IPS-20b (cell line): ENCODE results near the gene DDX25.

ENCODE experiments used
- H3K27ac ChIP-seq: one replicate; pipeline ENCODE4 v1.5.1; 2013; ENCODE audit warnings: low read length
- H3K27me3 ChIP-seq: 2 replicates; pipeline ENCODE4 v1.6.1; 2013; ENCODE audit warnings: mild to moderate bottlenecking, low read length, inconsistent platforms; ENCODE audit not compliant: insufficient read depth
- H3K36me3 ChIP-seq: 2 replicates; pipeline ENCODE4 v1.6.1; 2013; ENCODE audit warnings: low read depth, mild to moderate bottlenecking, inconsistent platforms, low read length, moderate library complexity; ENCODE audit not compliant: insufficient read depth
- H3K4me1 ChIP-seq: 2 replicates; pipeline ENCODE4 v1.6.1; 2013; ENCODE audit warnings: mild to moderate bottlenecking, control low read depth, inconsistent platforms, low read length, moderate library complexity; ENCODE audit not compliant: insufficient read depth
- H3K4me3 ChIP-seq: 2 replicates; pipeline ENCODE4 v1.5.1; 2013; ENCODE audit warnings: mild to moderate bottlenecking, low read length, inconsistent platforms
- H3K9ac ChIP-seq: 2 replicates; pipeline ENCODE4 v1.6.1; 2013; ENCODE audit warnings: low read depth, mild to moderate bottlenecking, inconsistent platforms, low read length, moderate library complexity
- H3K9me3 ChIP-seq: 2 replicates; pipeline ENCODE4 v1.6.1; 2013; ENCODE audit warnings: mild to moderate bottlenecking, low read depth, low read length, inconsistent platforms; ENCODE audit not compliant: insufficient read depth

DDX25 gene

DNA sequence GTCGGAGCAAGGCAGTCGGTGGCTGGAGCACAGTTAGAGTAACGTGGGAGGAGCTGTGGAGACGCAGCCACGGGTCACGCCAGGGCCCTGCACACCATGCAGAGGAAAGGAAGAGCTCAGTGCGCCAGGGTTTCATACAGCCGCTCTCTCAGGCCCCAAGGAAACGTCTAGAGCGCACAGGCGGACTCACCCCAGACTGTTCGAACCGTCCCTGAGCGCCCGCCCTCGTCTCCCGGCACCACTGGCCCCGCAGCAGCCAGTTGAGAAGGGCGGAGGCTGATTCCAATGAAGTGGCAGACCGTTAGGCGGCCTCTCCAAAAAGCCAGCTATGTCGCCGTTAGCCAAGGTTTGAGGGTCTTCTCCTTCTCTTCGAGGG is 17.3 kb upstream of the DDX25 start:
- Histone ChIP-seq H3K4me3 (peak overlapping the region; percentile 74; the same call in 1 of the 2 replicates), H3K9me3 (peaks cover 11% of the 10 kb centered on the region), H3K9ac (no peak overlapping the region)

DNA sequence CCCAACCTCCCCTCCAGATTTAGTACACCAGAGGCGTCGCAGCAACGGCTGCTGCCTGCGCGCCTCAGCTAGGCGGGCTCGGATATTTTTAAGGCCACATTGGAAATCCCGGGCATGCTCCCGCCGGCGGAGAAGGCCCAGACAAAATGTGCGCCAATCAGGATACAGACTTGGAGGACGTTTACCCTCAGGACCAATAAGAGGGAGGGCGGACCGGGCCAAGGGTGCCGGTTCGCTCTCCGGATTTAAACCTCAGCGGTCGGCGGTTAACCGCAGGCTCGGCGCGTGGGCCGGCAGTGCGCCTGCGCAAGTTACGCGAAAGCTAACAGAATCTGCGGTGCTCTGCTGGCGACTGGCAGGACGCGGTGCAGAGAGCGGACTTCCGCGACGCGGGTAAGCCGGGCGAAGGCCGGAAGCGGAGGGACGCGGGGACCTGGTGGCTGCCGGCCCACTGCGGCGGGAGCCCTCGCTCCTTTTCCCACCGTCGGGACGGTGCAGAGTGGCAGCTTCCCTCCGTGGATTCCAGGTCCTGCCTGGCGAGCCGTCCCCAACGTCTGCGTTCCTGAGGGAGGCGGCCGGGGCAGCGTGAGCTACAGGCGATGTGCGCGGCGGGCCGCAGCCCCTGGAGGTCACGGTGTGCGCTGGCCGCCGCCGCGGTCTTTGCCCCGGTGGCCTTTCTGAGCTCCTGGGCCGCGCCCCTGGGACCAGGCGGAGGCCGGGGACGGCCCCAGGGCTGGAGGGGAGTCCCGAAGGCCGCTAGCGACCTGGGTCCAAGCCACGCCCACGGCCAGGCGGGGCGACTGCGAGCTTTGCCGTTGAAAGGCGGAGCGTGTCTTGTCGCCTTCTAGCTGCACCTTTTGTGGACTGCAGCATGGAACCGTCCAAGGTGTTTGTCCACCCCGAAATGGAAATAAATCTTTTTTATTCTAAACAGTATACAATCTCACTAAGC is 16.7 kb upstream of the DDX25 start, which contains the start of gene HYLS1:
HYLS1 (plus strand) TSS at position 296 of the 952 bp plus-strand sequence. CDS start 11,701 bp downstream, outside the sequence.
- peaks cover 13% of the 10 kb centered on the region for H3K36me3 ChIP-seq
- H3K27ac ChIP-seq: peak within 1 kb of the TSS; percentile 30

More for the DNA sequence above, 17.3 kb upstream of the DDX25 start:
- H3K27me3 ChIP-seq: peaks cover 10% of the 10 kb centered on the region
- no peak overlapping the region for H3K27ac ChIP-seq
- 0 out of 2 replicates have a peak, but pooled peaks cover 4% of the 10 kb centered on the region for H3K4me1 ChIP-seq
- peaks cover 7% of the 10 kb centered on the region for H3K36me3 ChIP-seq

DNA sequence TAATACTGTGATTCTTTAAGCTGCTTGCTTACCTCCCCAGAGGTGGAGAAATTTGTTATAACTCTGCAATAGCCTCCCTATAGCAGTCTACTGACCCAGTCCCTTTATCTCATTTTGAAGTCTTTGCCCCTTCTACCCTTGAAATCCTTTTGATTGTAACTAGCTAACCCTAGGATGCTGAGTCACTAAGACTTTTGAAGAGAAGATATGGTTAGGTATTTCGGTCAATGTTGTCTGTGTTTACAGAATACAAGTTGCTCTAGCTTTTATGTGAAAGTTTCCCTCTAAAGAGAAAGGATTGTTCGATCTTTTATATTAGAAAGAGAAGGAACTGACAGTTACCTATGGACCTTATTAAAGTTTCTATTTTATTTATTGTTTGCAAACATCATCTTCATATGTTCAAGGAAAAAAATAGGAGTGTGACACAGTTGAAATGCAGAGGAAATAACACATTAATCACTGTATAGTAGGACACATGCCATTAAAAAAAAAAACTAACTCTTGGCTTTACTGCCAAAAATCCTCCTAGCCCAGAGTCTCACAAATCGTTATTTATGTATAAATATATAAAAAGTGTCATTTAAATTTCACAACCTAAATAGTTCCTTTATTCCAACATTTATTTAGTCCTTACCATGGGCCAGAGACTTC is 13.7 kb upstream of the DDX25 start:
- H3K9me3 ChIP-seq: peaks cover 11% of the 10 kb centered on the region
- H3K4me1 ChIP-seq: 0 out of 2 replicates have a peak, but pooled peaks cover 4% of the 10 kb centered on the region
- no peak overlapping the region for H3K4me3 ChIP-seq
- H3K9ac ChIP-seq: no peak overlapping the region
- peaks cover 10% of the 10 kb centered on the region for H3K27me3 ChIP-seq
- H3K27ac ChIP-seq: no peak overlapping the region
- peaks cover 43% of the 10 kb centered on the region for H3K36me3 ChIP-seq

More for the DNA sequence above, 16.7 kb upstream of the DDX25 start, which contains the start of gene HYLS1:
- Histone ChIP-seq H3K27me3 (peaks cover 10% of the 10 kb centered on the region), H3K9me3 (peaks cover 11% of the 10 kb centered on the region), H3K4me1 (0 out of 2 replicates have a peak, but pooled peaks cover 4% of the 10 kb centered on the region), H3K4me3 (peak within 1 kb of the TSS; percentile 74), H3K9ac (peak within 1 kb of the TSS; percentile 87)

DNA sequence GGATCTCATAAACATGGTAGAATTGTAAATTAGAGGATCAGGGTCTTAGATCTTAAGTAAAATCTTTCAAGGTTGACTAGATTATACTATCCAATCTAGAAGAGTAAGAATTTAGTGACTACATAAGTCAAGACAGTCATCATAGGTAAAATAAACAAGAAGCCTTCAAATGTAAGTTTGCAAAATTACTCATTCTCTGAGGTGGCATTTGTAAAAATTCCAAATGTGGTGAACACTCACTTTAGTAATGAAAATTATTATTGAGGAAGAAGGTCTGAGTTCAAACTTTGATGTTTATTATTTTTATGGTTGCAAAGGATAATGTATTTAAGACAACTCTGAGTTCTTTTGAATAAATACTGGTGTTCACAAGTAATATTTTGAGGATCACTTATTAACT is 12.2 kb upstream of the DDX25 start:
- Histone ChIP-seq H3K9ac (no peak overlapping the region), H3K27me3 (no peaks in the 10 kb centered on the region; the same call in 1 of the 2 replicates), H3K36me3 (peaks cover 47% of the 10 kb centered on the region), H3K4me1 (0 out of 2 replicates have a peak, but pooled peaks cover 4% of the 10 kb centered on the region), H3K9me3 (no peaks in the 10 kb centered on the region), H3K27ac (no peak overlapping the region), H3K4me3 (no peak overlapping the region)

DNA sequence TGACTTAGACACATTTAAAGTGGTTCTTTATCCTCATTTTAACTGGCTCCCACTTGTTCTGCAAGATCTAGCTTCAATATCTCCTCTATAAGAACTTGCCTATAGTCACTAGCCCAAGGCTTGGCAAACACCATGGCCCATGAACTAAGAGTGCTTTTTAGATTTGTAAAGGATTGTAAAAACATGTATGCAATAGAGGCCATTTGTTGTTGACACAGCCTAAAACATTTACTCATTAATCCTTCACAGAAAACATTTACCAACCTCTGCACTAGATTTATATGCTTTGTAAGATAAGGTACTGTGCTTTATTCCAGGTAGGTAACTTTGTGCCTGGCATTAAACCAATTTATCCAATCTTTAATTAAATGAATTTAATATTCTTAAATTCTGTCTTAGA is 11.3 kb upstream of the DDX25 start:
- Histone ChIP-seq H3K36me3 (peaks cover 47% of the 10 kb centered on the region), H3K9ac (no peak overlapping the region)

DNA sequence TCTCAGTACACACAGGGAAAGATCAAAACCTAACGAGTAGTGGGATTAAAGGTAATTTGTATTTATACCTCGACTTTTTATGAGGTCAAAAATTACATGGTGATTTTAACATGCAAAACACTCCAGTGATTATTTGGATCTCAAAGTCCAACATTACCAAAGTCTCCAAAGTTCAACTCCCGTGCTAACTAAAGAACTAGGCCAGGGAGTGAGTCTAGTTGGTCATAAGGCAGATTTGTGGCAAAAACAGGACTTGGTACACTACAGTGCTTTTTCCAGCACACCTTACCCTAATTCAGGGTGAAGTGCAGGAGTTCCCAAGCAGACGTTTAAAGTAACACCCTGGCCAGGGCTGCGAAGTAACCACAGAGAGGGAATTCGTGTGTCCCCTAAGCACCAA is 2.4 kb upstream of the DDX25 start:
- H3K27ac ChIP-seq: no peak overlapping the region
- no peak overlapping the region for H3K9ac ChIP-seq
- H3K4me1 ChIP-seq: no peaks in the 10 kb centered on the region; the same call in 1 of the 2 replicates
- H3K36me3 ChIP-seq: peaks cover 27% of the 10 kb centered on the region
- peak overlapping the region; percentile 91; the same call in 1 of the 2 replicates for H3K4me3 ChIP-seq
- H3K9me3 ChIP-seq: peaks cover 6% of the 10 kb centered on the region; the same call in 1 of the 2 replicates
- H3K27me3 ChIP-seq: peaks cover 21% of the 10 kb centered on the region

More for the DNA sequence above, 11.3 kb upstream of the DDX25 start:
- Histone ChIP-seq H3K27me3 (no peaks in the 10 kb centered on the region), H3K27ac (no peak overlapping the region), H3K4me3 (no peak overlapping the region), H3K9me3 (no peaks in the 10 kb centered on the region), H3K4me1 (0 out of 2 replicates have a peak, but pooled peaks cover 4% of the 10 kb centered on the region)

DNA sequence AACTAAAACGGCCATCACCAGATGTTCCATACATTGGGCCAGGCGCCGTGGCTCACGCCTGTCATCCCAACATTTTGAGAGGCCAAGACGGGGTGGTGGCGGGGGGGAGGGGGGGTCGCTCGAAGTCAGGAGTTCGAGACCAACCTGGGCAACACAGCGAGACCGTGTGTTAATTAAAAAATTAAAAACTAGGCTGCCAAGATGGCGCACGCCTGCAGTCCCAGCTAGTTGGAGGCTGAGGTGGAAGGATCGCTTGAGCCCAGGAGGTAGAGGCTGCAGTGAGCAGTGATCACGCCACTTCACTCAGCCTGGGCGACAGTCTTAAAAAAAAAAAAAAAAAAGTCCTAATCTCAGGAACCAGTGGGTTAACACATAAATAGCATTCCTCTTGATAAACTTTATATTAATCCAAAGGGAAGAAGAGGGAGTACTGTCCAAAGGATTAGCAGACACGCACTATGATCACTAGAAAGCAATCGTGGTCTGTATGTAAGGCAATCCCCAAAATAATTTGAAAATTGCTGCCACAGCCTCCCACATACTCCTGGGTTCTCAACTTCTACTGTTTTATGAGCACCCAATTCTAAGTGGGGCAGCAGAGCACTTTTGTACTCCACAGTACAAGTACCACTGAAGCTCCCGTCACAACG is 1.9 kb upstream of the DDX25 start:
- H3K27me3 ChIP-seq: peaks cover 21% of the 10 kb centered on the region
- H3K36me3 ChIP-seq: peaks cover 27% of the 10 kb centered on the region
- peaks cover 6% of the 10 kb centered on the region; the same call in 1 of the 2 replicates for H3K9me3 ChIP-seq
- H3K4me1 ChIP-seq: no peaks in the 10 kb centered on the region; the same call in 1 of the 2 replicates
- H3K27ac ChIP-seq: no peak overlapping the region
- H3K9ac ChIP-seq: peak overlapping the region; percentile 79
- peak overlapping the region; percentile 91 for H3K4me3 ChIP-seq

DNA sequence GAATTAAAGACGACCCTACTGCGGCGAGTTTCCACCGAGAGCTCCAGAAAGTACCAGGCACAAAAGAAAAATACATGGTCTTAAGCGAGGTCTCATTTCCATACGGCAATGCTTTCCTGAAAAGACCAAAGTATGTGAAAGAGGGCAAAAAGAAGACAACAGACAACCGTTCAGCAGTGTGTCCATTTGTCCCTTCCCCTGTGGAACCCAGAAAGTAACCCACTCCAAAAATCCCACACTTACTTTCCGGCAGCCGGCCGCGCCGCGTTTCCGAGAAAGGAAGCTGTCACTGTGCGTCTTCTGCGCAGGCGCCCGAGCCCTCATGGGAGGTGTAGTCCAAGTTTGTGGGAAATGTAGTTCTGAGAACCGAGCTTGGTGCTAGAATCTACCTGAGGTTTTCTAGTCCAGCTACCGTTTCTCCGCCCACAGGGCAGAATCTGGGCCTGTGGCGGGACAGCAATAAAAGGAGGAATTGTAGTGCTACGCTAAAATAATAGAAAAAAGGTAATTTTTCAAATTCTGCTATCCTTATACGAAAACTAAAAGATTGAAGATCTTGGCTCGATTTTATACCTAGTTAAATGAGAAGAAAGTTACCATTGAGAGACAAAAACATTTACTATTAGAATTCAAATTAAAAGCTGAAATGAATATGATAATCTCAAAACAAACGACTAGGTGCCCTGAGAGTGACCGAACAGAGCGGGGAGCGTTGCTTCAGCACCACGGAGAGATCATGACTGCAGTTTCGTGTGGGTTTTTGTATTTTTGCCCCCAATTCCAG is 1.2 kb upstream of the DDX25 start, which contains the start of gene PUS3:
PUS3 (minus strand) TSS at position 280 of the 784 bp plus-strand sequence. CDS start 6,922 bp downstream, outside the sequence.
- Histone ChIP-seq H3K27ac (no peak within 1 kb of the TSS), H3K9ac (peak within 1 kb of the TSS; percentile 79), H3K27me3 (peaks cover 21% of the 10 kb centered on the region), H3K4me1 (no peaks in the 10 kb centered on the region; the same call in 1 of the 2 replicates), H3K9me3 (peaks cover 6% of the 10 kb centered on the region; the same call in 1 of the 2 replicates), H3K36me3 (peaks cover 27% of the 10 kb centered on the region), H3K4me3 (peak within 1 kb of the TSS; percentile 91)

DNA sequence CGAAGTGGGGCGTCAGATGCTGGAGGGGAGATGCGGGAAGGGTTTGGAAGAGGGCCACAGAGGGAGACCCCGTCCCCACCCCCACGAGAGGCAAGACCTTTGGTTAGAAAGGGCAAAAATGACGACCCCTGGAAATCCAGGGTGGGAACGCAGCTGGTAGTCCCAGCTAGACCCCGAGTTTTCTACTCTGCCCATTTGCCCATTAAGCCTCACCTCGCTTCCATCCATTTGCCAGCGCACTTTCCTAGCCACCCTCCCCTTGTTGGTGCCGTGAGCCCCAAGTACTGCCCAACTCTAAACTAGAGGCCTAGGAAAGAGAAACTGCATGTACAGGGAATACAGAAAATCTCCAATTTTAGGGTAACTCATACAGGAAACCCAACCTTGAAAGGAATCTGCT is 370 bp downstream of the DDX25 start:
- Histone ChIP-seq H3K27ac (no peak overlapping the region), H3K4me1 (no peaks in the 10 kb centered on the region; the same call in 1 of the 2 replicates)

DNA sequence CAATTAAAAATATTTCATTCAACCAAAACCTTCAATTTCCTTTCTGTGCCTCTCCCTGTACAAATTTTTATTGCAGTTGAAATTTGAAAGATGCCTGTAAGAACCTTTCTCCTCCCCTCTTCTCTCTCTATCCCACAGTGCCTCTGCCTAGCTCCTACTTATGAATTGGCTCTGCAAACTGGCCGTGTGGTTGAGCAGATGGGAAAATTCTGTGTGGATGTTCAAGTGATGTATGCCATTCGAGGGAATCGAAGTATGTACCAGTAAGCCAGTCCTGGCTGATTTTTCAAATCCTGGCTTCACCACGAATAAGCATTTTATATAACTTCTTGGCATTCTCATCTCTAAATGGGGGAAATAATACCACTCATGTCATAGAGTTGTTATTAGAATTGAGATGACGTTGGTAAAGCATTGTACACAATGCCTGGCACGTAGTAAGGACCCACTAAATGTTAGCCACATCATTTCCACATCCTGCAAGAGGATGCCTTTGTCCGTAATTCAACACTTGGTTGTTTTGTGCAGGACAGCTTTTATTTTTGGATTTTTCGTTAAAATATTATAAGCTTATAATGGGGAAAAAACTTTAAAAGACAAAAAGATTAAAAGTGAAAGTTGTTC is 6.0 kb downstream of the DDX25 start:
- H3K9me3 ChIP-seq: no peaks in the 10 kb centered on the region
- H3K4me3 ChIP-seq: no peak overlapping the region
- H3K27me3 ChIP-seq: peaks cover 7% of the 10 kb centered on the region
- peaks cover 7% of the 10 kb centered on the region; the same call in 1 of the 2 replicates for H3K36me3 ChIP-seq
- no peak overlapping the region for H3K27ac ChIP-seq
- H3K4me1 ChIP-seq: no peaks in the 10 kb centered on the region
- H3K9ac ChIP-seq: no peak overlapping the region

More for the DNA sequence above, 370 bp downstream of the DDX25 start:
- Histone ChIP-seq H3K36me3 (peaks cover 23% of the 10 kb centered on the region), H3K9me3 (peaks cover 6% of the 10 kb centered on the region; the same call in 1 of the 2 replicates), H3K27me3 (peaks cover 21% of the 10 kb centered on the region), H3K4me3 (peak overlapping the region; percentile 58), H3K9ac (no peak overlapping the region)
